ENCODE data around the gene CIC.

Gene CIC

DNA sequence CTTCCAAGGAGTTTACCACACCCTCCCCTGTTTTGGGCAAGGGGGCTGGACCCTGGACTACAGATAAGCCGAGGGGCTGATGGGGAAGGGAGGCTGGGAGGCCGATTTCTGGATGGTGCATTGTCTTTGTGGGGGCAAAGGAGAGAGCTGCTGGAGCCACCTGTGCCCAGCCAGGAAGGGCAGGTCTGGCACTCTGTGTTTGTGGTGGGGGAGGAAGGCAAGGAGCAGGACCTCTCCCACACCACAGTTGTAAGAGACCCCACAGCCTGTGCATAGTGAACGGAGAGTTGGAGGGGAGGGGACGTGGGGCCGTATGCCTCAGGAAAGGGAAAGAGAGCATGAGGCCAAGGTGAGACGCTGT, 16.9 kb downstream of the CIC start:
- Histone ChIP-seq H3K9me3 (replicated peaks; ENCODE audit: insufficient read depth, low read length) (no peaks in the 10 kb centered on the region), H3K36me3 (replicated peaks; ENCODE audit: insufficient read depth, low read length) (no peaks in the 10 kb centered on the region), H3F3A (ENCODE audit: insufficient read depth, low read length) (peaks cover 9% of the 10 kb centered on the region; the same call in 1 of the 2 replicates), H3K4me2 (ENCODE audit: low read depth, low read length) (no peak overlapping the region), H3K4me3 (ENCODE audit: low read length) (no peak overlapping the region), H3K4me1 (ENCODE audit: low read length) (peaks cover 13% of the 10 kb centered on the region), H2AFZ (ENCODE audit: low read length) (no peak overlapping the region), H4K20me1 (ENCODE audit: insufficient read depth, low read length) (no peaks in the 10 kb centered on the region), H3K27me3 (replicated peaks; ENCODE audit: insufficient read depth, low read length) (no peaks in the 10 kb centered on the region), H3K79me2 (ENCODE audit: low read length) (peaks cover 19% of the 10 kb centered on the region), H3K9ac (ENCODE audit: low read length) (no peak overlapping the region), H3K27ac (ENCODE audit: low read length) (no peak overlapping the region), H3K9me2 (replicated peaks; ENCODE audit: insufficient read depth, low read length) (no peaks in the 10 kb centered on the region)
- TF ChIP-seq, protein P1, sequence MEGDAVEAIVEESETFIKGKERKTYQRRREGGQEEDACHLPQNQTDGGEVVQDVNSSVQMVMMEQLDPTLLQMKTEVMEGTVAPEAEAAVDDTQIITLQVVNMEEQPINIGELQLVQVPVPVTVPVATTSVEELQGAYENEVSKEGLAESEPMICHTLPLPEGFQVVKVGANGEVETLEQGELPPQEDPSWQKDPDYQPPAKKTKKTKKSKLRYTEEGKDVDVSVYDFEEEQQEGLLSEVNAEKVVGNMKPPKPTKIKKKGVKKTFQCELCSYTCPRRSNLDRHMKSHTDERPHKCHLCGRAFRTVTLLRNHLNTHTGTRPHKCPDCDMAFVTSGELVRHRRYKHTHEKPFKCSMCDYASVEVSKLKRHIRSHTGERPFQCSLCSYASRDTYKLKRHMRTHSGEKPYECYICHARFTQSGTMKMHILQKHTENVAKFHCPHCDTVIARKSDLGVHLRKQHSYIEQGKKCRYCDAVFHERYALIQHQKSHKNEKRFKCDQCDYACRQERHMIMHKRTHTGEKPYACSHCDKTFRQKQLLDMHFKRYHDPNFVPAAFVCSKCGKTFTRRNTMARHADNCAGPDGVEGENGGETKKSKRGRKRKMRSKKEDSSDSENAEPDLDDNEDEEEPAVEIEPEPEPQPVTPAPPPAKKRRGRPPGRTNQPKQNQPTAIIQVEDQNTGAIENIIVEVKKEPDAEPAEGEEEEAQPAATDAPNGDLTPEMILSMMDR (IDR thresholded peaks at IDR 0.05; ENCODE audit: low read length): no peak
- TF ChIP-seq EZH2phosphoT487 (IDR thresholded peaks at IDR 0.05; ENCODE audit: low read length): no peak
- TF ChIP-seq EZH2 (optimal IDR thresholded peaks at IDR 0.05; ENCODE audit: low read depth, low read length): no peak
- DNase-seq: no peak

DNA sequence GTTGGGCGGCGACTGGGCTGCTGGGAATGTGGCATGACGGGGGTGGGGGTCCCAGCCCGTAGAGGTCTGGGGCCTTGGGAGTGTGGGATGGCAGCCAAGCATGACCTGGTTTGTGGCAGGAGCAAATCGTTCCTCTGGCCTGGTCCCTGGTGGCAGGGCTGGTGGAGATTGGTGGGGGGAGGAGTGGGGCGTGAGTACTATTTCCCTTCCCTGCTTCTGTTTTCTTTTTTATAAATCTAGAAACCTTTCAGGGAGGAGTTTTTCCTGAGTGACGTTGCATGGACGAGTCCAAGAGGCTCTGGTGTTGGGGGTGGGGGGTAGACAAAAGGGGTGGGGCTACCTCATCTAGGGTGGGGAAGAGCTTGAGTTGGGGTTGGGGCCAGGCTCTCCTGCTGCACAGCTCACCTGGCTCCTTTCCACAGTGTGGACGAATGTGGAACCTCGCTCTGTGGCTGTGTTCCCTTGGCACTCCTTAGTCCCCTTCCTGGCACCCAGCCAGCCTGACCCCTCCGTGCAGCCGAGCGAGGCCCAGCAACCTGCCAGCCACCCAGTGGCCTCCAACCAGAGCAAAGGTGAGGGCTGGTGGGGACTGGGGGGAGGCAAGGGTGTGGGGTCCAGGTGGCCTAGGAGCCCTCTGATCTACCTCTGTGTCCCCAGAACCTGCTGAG, 17.4 kb downstream of the CIC start:
- TF ChIP-seq, protein P1 (IDR thresholded peaks at IDR 0.05; ENCODE audit: low read length): no peak
- TF ChIP-seq EZH2 (optimal IDR thresholded peaks at IDR 0.05; ENCODE audit: low read depth, low read length) (no peak), EZH2phosphoT487 (IDR thresholded peaks at IDR 0.05; ENCODE audit: low read length) (no peak)
- H3F3A ChIP-seq (ENCODE audit: insufficient read depth, low read length): peaks cover 6% of the 10 kb centered on the region; the same call in 1 of the 2 replicates
- H3K79me2 ChIP-seq (ENCODE audit: low read length): peaks cover 19% of the 10 kb centered on the region
- no peaks in the 10 kb centered on the region for H3K36me3 ChIP-seq (replicated peaks; ENCODE audit: insufficient read depth, low read length)
- no peaks in the 10 kb centered on the region for H3K9me2 ChIP-seq (replicated peaks; ENCODE audit: insufficient read depth, low read length)
- H3K4me2 ChIP-seq (ENCODE audit: low read depth, low read length): no peak overlapping the region
- H3K4me3 ChIP-seq (ENCODE audit: low read length): no peak overlapping the region
- H3K27me3 ChIP-seq (replicated peaks; ENCODE audit: insufficient read depth, low read length): no peaks in the 10 kb centered on the region
- no peaks in the 10 kb centered on the region for H3K9me3 ChIP-seq (replicated peaks; ENCODE audit: insufficient read depth, low read length)
- no peak overlapping the region for H3K9ac ChIP-seq (ENCODE audit: low read length)
- H4K20me1 ChIP-seq (ENCODE audit: insufficient read depth, low read length): no peaks in the 10 kb centered on the region
- H2AFZ ChIP-seq (ENCODE audit: low read length): no peak overlapping the region
- no peak overlapping the region for H3K27ac ChIP-seq (ENCODE audit: low read length)
- no peak for DNase-seq
- peaks cover 13% of the 10 kb centered on the region for H3K4me1 ChIP-seq (ENCODE audit: low read length)

DNA sequence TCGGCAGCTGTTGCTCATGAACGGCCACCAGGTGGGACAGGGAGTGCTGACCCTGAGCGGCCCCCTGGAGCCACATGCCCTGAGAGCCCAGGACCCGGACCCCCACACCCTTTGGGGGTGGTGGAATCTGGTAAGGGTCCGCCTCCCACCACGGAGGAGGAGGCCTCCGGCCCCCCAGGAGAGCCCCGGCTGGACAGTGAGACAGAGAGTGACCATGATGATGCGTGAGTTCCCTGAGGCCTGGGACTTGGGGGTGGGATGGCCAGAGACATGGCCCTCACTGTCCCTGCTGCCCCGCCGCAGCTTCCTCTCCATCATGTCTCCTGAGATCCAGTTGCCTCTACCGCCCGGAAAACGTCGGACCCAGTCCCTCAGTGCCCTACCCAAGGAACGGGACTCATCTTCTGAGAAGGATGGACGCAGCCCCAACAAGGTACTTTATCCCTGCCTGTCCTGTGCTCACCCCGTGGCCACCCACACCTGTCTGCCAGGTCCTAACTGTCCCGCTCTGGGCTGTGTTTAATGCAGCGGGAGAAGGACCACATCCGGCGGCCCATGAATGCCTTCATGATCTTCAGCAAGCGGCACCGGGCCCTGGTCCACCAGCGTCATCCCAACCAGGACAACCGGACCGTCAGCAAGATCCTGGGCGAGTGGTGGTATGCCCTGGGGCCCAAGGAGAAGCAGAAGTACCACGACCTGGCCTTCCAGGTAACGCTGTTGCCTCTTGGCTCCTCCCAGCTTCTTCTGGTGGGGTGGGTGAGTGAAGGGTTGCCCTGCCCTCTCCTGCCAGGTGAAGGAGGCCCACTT, 18.2 kb downstream of the CIC start:
- Histone ChIP-seq H3K27me3 (replicated peaks; ENCODE audit: insufficient read depth, low read length) (no peaks in the 10 kb centered on the region), H3K4me3 (ENCODE audit: low read length) (no peak overlapping the region), H3K4me1 (ENCODE audit: low read length) (peaks cover 13% of the 10 kb centered on the region), H3K9me2 (replicated peaks; ENCODE audit: insufficient read depth, low read length) (no peaks in the 10 kb centered on the region), H4K20me1 (ENCODE audit: insufficient read depth, low read length) (no peaks in the 10 kb centered on the region), H3K27ac (ENCODE audit: low read length) (no peak overlapping the region), H3K79me2 (ENCODE audit: low read length) (peaks cover 19% of the 10 kb centered on the region), H3K9ac (ENCODE audit: low read length) (no peak overlapping the region), H3K36me3 (replicated peaks; ENCODE audit: insufficient read depth, low read length) (no peaks in the 10 kb centered on the region), H2AFZ (ENCODE audit: low read length) (no peak overlapping the region), H3K9me3 (replicated peaks; ENCODE audit: insufficient read depth, low read length) (no peaks in the 10 kb centered on the region), H3F3A (ENCODE audit: insufficient read depth, low read length) (peaks cover 6% of the 10 kb centered on the region; the same call in 1 of the 2 replicates), H3K4me2 (ENCODE audit: low read depth, low read length) (no peak overlapping the region)
- no peak for TF ChIP-seq EZH2 (optimal IDR thresholded peaks at IDR 0.05; ENCODE audit: low read depth, low read length)
- TF ChIP-seq, protein P1 (IDR thresholded peaks at IDR 0.05; ENCODE audit: low read length): no peak
- no peak for TF ChIP-seq EZH2phosphoT487 (IDR thresholded peaks at IDR 0.05; ENCODE audit: low read length)
- DNase-seq: no peak
